Smooth muscle cell (in vitro differentiated cells): ENCODE measurements around the gene FGD6. TPM values are rescaled to one million over a fixed set of nuclear protein-coding genes. Genes with fewer than 3 reads are reported as not detected.

ENCODE experiments used
- DNase-seq: peaks from one replicate; lab custom pipeline; 2025; ENCODE audit not compliant: unreplicated experiment; lab: John Stamatoyannopoulos, UW
- H2AFZ ChIP-seq: fragments of 200-600 bp; sonication (generic); 2 replicates; pipeline ENCODE4 v1.6.0; 2016; ENCODE audit warnings: antibody characterized with exemption, low read depth, mild to moderate bottlenecking
- H3F3A ChIP-seq: fragments of 200-600 bp; sonication (generic); 2 replicates; pipeline ENCODE4 v1.6.0; 2017; ENCODE audit warnings: antibody characterized with exemption, low read depth
- H3K27ac ChIP-seq: fragments of 200-600 bp; sonication (generic); 2 replicates; pipeline ENCODE4 v1.5.1; 2016; ENCODE audit warnings: low read depth, mild to moderate bottlenecking
- H3K27me3 ChIP-seq: fragments of 200-600 bp; sonication (generic); 2 replicates; pipeline ENCODE4 v1.6.1; 2016; ENCODE audit warnings: low read depth, mild to moderate bottlenecking
- H3K36me3 ChIP-seq: fragments of 200-600 bp; sonication (generic); 2 replicates; pipeline ENCODE4 v1.5.1; 2016; ENCODE audit warnings: low read depth
- H3K4me1 ChIP-seq: fragments of 200-600 bp; sonication (generic); 2 replicates; pipeline ENCODE4 v1.5.1; 2016; ENCODE audit warnings: low read depth
- H3K4me2 ChIP-seq: fragments of 200-600 bp; sonication (generic); 2 replicates; pipeline ENCODE4 v1.6.0; 2016; ENCODE audit warnings: mild to moderate bottlenecking
- H3K4me3 ChIP-seq: fragments of 200-600 bp; sonication (generic); 2 replicates; pipeline ENCODE4 v1.5.1; 2016; ENCODE audit warnings: mild to moderate bottlenecking
- H3K79me2 ChIP-seq: fragments of 200-600 bp; sonication (generic); 2 replicates; pipeline ENCODE4 v1.6.0; 2016; ENCODE audit warnings: low read depth, mild to moderate bottlenecking
- H3K9ac ChIP-seq: fragments of 200-600 bp; sonication (generic); 2 replicates; pipeline ENCODE4 v1.6.0; 2016; ENCODE audit warnings: low read depth
- H3K9me3 ChIP-seq: fragments of 200-600 bp; sonication (generic); replicated peaks from 2 replicates; pipeline ENCODE4 v1.5.1; 2016; ENCODE audit warnings: low read depth
- H4K20me1 ChIP-seq: fragments of 200-600 bp; sonication (generic); 2 replicates; pipeline ENCODE4 v1.6.0; 2016; ENCODE audit warnings: low read depth
- WGBS: methylation state at CpG from one replicate; pipeline ENCODE4 v1.1.7; 2016; ENCODE audit warnings: low lambda C conversion rate; 5-methylcytosine and 5-hydroxymethylcytosine counted together
- polyA plus RNA-seq: library from polyadenylated mRNA; unstranded; fragments of >200 nt; fragmentation: Nextera tagmentation; extraction: Ambion mirVana; gene quantifications from 2 replicates; pipeline ENCODE4 v1.2.1, GENCODE V29; 2016
- total RNA-seq: library from RNA; depleted of rRNA; stranded (reverse); fragments of >200 nt; gene quantifications from 2 replicates; pipeline ENCODE4 v1.2.3, GENCODE V29; 2014
- TF ChIP-seq, protein P1 (sequence below): fragments of 200-600 bp; sonication (generic); IDR thresholded peaks from 2 replicates; pipeline ENCODE4 v1.5.1; 2017; ENCODE audit warnings: borderline replicate concordance, mild to moderate bottlenecking, antibody characterized with exemption; ENCODE audit not compliant: insufficient read depth, poor library complexity, severe bottlenecking

The FGD6 gene
- total and polyA plus RNA-seq, 2 experiments from 2014 or later: 2.5 to 7.7 TPM

DNA sequence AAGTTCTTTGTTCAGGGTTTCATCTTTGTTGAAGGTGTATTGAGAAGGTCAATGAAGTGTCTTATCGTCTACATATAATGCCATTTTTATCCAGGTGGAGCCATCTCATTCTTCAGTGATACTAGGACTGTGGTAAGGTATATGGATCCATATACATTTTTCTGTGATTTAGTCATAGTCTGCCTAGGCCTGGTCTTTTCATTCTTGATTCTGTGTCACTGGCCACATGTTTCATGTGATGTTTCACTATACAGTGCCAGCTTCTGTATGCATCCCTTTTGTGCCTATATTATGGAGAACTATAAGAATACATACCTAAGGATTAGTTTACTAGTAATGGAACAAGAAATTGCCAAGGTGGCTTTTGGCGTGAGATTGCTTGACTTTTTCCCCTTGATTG lies 40.9 kb upstream of the FGD6 start:
- peaks cover 10% of the 10 kb centered on the region for H3K36me3 ChIP-seq
- 96% methylated on average over 2 of the region's 2 CpGs for WGBS
- H3K4me3 ChIP-seq: no peak overlapping the region
- H4K20me1 ChIP-seq: peaks cover 4% of the 10 kb centered on the region
- H3K9ac ChIP-seq: no peak overlapping the region
- H3K4me1 ChIP-seq: no peaks in the 10 kb centered on the region
- H3K9me3 ChIP-seq: no peaks in the 10 kb centered on the region
- H3K27ac ChIP-seq: peak overlapping the region; percentile 44
- no peaks in the 10 kb centered on the region for H3F3A ChIP-seq
- H3K27me3 ChIP-seq: no peaks in the 10 kb centered on the region
- TF ChIP-seq, protein P1, sequence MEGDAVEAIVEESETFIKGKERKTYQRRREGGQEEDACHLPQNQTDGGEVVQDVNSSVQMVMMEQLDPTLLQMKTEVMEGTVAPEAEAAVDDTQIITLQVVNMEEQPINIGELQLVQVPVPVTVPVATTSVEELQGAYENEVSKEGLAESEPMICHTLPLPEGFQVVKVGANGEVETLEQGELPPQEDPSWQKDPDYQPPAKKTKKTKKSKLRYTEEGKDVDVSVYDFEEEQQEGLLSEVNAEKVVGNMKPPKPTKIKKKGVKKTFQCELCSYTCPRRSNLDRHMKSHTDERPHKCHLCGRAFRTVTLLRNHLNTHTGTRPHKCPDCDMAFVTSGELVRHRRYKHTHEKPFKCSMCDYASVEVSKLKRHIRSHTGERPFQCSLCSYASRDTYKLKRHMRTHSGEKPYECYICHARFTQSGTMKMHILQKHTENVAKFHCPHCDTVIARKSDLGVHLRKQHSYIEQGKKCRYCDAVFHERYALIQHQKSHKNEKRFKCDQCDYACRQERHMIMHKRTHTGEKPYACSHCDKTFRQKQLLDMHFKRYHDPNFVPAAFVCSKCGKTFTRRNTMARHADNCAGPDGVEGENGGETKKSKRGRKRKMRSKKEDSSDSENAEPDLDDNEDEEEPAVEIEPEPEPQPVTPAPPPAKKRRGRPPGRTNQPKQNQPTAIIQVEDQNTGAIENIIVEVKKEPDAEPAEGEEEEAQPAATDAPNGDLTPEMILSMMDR: no peak
- H3K79me2 ChIP-seq: no peaks in the 10 kb centered on the region
- H2AFZ ChIP-seq: no peak overlapping the region
- no peak for DNase-seq
- no peak overlapping the region for H3K4me2 ChIP-seq

DNA sequence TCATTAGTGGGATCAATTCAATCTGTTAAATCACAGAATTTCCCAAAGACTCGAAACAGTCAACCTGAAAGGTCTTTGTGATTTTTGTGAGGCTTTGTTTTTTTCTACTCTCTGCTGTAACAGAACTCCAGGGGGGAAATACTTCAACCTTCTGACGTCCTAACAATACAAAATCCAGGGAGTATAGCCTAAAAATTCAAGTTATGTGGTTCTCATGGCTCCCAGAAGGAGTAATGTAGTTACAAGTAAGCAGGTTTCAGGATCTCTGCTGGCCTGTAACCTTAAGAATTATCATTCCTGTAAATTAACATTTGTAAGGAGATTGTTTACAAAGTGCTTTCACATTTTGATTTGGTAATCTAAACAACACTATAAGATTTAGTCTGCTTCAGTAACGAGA lies 40.3 kb upstream of the FGD6 start:
- no peak for DNase-seq
- WGBS: 78% methylated on average over 3 of the region's 3 CpGs
- TF ChIP-seq, protein P1: no peak

GRCh38 chr12:95253386-95253785 lies 36.1 kb upstream of the FGD6 start:
- no peaks in the 10 kb centered on the region for H3F3A ChIP-seq
- H3K27ac ChIP-seq: no peak overlapping the region
- peaks cover 6% of the 10 kb centered on the region for H3K4me1 ChIP-seq
- TF ChIP-seq, protein P1: no peak
- H3K36me3 ChIP-seq: peaks cover 6% of the 10 kb centered on the region
- DNase-seq: no peak
- no peaks in the 10 kb centered on the region for H3K9me3 ChIP-seq
- H2AFZ ChIP-seq: no peak overlapping the region
- H4K20me1 ChIP-seq: peaks cover 20% of the 10 kb centered on the region
- no peak overlapping the region for H3K4me2 ChIP-seq
- H3K27me3 ChIP-seq: no peaks in the 10 kb centered on the region
- no peak overlapping the region for H3K9ac ChIP-seq
- no peak overlapping the region for H3K4me3 ChIP-seq
- H3K79me2 ChIP-seq: peaks cover 34% of the 10 kb centered on the region

More for the DNA sequence above, 40.3 kb upstream of the FGD6 start:
- no peaks in the 10 kb centered on the region for H3K27me3 ChIP-seq
- H3K79me2 ChIP-seq: no peaks in the 10 kb centered on the region
- peaks cover 4% of the 10 kb centered on the region for H4K20me1 ChIP-seq
- no peak overlapping the region for H3K4me3 ChIP-seq
- no peak overlapping the region for H3K4me2 ChIP-seq
- H3F3A ChIP-seq: no peaks in the 10 kb centered on the region
- peaks cover 6% of the 10 kb centered on the region for H3K36me3 ChIP-seq
- H3K9me3 ChIP-seq: no peaks in the 10 kb centered on the region
- no peak overlapping the region for H2AFZ ChIP-seq
- H3K9ac ChIP-seq: no peak overlapping the region
- peak overlapping the region; percentile 44 for H3K27ac ChIP-seq
- no peaks in the 10 kb centered on the region for H3K4me1 ChIP-seq

DNA sequence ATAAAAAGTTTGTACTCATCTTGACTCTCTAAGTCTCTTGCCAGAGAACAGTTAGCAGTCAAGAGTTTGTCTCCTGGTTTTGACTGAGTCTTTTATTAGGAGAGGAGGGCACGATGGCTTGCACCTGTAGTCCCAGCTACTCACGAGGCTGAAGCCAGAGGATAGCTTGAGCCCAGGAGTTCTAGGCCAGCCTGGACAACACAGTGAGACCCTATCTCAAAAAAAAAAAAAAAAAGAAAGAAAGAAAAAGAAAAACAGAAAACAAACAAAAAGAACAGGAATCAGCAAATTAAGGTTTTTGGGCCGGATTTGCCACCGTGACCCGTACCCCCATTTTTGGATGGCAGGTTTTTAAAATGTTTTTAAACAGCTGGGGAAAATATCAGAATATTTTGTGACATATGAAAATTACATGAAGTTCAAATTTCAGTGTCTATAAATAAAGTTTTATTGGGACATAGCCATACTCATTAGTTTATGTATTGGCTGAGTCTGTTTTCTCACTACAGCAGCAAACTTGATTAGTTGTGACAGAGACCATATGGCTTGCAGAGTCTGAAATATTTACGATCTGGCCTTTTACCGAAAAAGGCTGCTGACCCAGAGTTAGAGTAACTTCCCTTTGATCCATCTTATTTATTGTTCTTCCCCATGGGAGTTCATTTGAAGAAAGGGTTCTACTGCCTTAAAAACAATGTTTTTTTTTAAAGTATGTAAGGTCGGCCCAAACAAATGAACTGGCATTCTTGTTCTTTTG lies 31.5 kb upstream of the FGD6 start:
- H3F3A ChIP-seq: peaks cover 6% of the 10 kb centered on the region
- H3K36me3 ChIP-seq: no peaks in the 10 kb centered on the region
- peaks cover 6% of the 10 kb centered on the region for H3K4me1 ChIP-seq
- no peaks in the 10 kb centered on the region for H3K9me3 ChIP-seq
- TF ChIP-seq, protein P1: no peak
- DNase-seq: no peak
- H2AFZ ChIP-seq: no peak overlapping the region
- H4K20me1 ChIP-seq: peaks cover 62% of the 10 kb centered on the region
- peaks cover 70% of the 10 kb centered on the region for H3K79me2 ChIP-seq
- WGBS: 68% methylated on average over 8 of the region's 8 CpGs
- peak overlapping the region; percentile 22 for H3K4me2 ChIP-seq
- H3K27ac ChIP-seq: no peak overlapping the region
- H3K9ac ChIP-seq: no peak overlapping the region
- H3K27me3 ChIP-seq: no peaks in the 10 kb centered on the region
- H3K4me3 ChIP-seq: no peak overlapping the region
